Peyer's patch (tissue), 4 donors: ENCODE results near the gene LRCH3.

Experiments
- POLR2A ChIP-seq, 2 donors: fragments of 450-650 bp; IDR thresholded peaks; one replicate each; pipeline ENCODE4 v1.5.1; 2017; ENCODE audit warnings: antibody characterized with exemption in 2 of 2, mild to moderate bottlenecking in 2 of 2, moderate library complexity in 2 of 2
- TF ChIP-seq, protein P1 (sequence below), 6 experiments: fragments of 450-650 bp in 4 of 6; fragments of 200-600 bp in 2 of 6; sonication (generic) in 1 of 6; IDR thresholded peaks; one replicate each; pipeline ENCODE4 v1.5.1; 2017 to 2019; ENCODE audit warnings: antibody characterized with exemption in 6 of 6, mild to moderate bottlenecking in 3 of 6, moderate library complexity in 1 of 6

DNA sequence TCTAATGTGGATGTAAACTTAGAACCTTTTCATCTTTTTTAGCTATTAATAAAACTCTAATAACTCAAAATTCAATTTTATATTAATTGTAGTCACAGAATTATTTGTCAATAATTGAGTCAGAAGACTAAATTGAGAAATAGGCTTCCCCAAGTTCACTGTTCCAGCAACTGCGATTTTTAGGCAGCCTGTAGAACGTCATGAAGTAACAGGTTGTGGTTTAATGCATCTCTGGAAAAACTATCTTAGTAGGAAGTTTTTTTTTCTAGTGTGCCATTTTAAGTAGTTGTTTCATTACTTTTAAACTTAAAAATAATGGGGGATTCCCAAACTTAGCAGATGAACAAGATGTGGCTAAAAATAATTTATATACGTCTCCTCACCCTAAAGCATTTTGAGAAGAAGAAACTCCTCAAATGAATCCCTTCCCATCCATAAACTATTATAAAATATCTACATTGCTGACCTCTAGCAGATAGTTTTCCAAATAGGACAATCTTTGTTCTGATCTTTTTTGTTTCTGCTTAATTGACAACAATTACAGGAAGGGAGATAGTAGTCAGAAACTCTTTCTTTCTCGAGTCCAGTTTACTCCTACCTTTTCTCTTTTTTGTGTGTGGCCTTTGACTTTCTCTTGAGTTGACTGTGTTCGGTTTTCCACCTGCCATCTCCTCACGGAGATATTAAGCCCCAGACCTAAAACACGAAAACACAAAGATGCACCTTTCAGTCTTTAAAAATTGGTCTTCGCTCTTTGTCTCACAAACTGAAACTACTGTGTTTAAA, 43.1 kb downstream of the LRCH3 start:
- TF ChIP-seq POLR2A (IDR thresholded peaks at IDR 0.05): no peak
- TF ChIP-seq, protein P1, sequence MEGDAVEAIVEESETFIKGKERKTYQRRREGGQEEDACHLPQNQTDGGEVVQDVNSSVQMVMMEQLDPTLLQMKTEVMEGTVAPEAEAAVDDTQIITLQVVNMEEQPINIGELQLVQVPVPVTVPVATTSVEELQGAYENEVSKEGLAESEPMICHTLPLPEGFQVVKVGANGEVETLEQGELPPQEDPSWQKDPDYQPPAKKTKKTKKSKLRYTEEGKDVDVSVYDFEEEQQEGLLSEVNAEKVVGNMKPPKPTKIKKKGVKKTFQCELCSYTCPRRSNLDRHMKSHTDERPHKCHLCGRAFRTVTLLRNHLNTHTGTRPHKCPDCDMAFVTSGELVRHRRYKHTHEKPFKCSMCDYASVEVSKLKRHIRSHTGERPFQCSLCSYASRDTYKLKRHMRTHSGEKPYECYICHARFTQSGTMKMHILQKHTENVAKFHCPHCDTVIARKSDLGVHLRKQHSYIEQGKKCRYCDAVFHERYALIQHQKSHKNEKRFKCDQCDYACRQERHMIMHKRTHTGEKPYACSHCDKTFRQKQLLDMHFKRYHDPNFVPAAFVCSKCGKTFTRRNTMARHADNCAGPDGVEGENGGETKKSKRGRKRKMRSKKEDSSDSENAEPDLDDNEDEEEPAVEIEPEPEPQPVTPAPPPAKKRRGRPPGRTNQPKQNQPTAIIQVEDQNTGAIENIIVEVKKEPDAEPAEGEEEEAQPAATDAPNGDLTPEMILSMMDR (IDR thresholded peaks at IDR 0.05): no peak
